K562 (cell line): ENCODE results near the gene UBE2K. TPM values are rescaled to one million over a fixed set of nuclear protein-coding genes. Genes with fewer than 3 reads are reported as not detected.
A peak's percentile ranks its signal among the peaks of the same experiment; 100 is the strongest.

Source experiments
- ATAC-seq: fragments of 200-7000 bp; cut with Tn5 transposase; 3 replicates; pipeline ENCODE4 v1.9.1; 2020; ENCODE audit warnings: moderate library complexity
- BruUV-seq: library from RNA; stranded (reverse); fragments of 400-500 nt; replicated peaks from 2 replicates; lab custom pipeline; 2021; lab: Mats Ljungman, UMichigan
- CTCF ChIA-PET: fragments of 300-600 bp; formaldehyde crosslinking; extraction: SDS; loops from one replicate; lab custom pipeline; 2021; ENCODE audit warnings: low intra/inter-chr PET ratio; lab: Yijun Ruan, JAX
- POLR2A ChIA-PET: fragments of 300-600, 350-650 bp; sonication (Branson Sonifier 250); formaldehyde crosslinking; extraction: SDS; loops from one replicate; lab custom pipeline; 2021; ENCODE audit warnings: antibody characterized with exemption, inconsistent platforms; lab: Yijun Ruan, JAX
- DNase-seq, 4 experiments: peaks; one replicate each; pipeline versions ENCODE4 v3.0.0 to v3.0.0-alpha.2; 2011 to 2018; ENCODE audit warnings: low spot score in 3 of 4, mixed read lengths in 3 of 4; ENCODE audit errors: extremely low read depth in 1 of 4
- FAIRE-seq: peaks from 2 replicates; lab custom pipeline; 2011; peaks lifted over from hg19 to GRCh38; lab: Jason Lieb, UNC
- H2AFZ ChIP-seq: 2 replicates; pipeline ENCODE4 v1.6.0; 2011; ENCODE audit warnings: low read depth, low read length, control low read depth, inconsistent platforms
- H3K27ac ChIP-seq: fragments of 200-600 bp; 3 replicates; pipeline ENCODE4 v1.8.0; 2011; ENCODE audit warnings: low read depth, mild to moderate bottlenecking, control low read depth, inconsistent platforms, low read length, moderate library complexity, mixed read lengths; ENCODE audit errors: extremely low read depth
- H3K27me3 ChIP-seq, 2 experiments: fragments of 300-600 bp in 1 of 2; 2 replicates in 1 of 2; 3 replicates in 1 of 2; pipeline versions ENCODE4 v1.6.0 to v1.8.0; 2011; ENCODE audit warnings: inconsistent platforms in 2 of 2, low read length in 2 of 2, mild to moderate bottlenecking in 1 of 2, mixed read lengths in 1 of 2, moderate library complexity in 1 of 2; ENCODE audit not compliant: control insufficient read depth in 2 of 2, insufficient read depth in 2 of 2
- H3K36me3 ChIP-seq: fragments of 300-600 bp; 3 replicates; pipeline ENCODE4 v1.8.0; 2011; ENCODE audit warnings: mild to moderate bottlenecking, low read length, inconsistent platforms; ENCODE audit not compliant: control insufficient read depth, insufficient read depth
- H3K4me1 ChIP-seq, 2 experiments: fragments of 200-600 bp in 1 of 2; replicated peaks in 1 of 2; 2 replicates in 1 of 2; 3 replicates in 1 of 2; pipeline versions ENCODE4 v1.5.1 to v1.8.0; 2011; ENCODE audit warnings: inconsistent platforms in 2 of 2, low read length in 2 of 2, mild to moderate bottlenecking in 1 of 2, mixed read lengths in 1 of 2, moderate library complexity in 1 of 2; ENCODE audit not compliant: control insufficient read depth in 2 of 2, insufficient read depth in 2 of 2
- H3K4me2 ChIP-seq: 2 replicates; pipeline ENCODE4 v1.6.1; 2011; ENCODE audit warnings: low read length, control low read depth, inconsistent platforms, mixed read lengths; ENCODE audit not compliant: insufficient read depth
- H3K4me3 ChIP-seq: fragments of 200-600 bp; sonication (generic), shearing (Covaris generic); 2 replicates; pipeline ENCODE4 v1.5.1; 2016; ENCODE audit warnings: control low read depth, inconsistent platforms
- H3K79me2 ChIP-seq: fragments of 200-600 bp; 3 replicates; pipeline ENCODE4 v1.8.0; 2011; ENCODE audit warnings: low read length, inconsistent platforms; ENCODE audit not compliant: control insufficient read depth, insufficient read depth
- H3K9ac ChIP-seq, 2 experiments: 2 replicates each; pipeline versions ENCODE4 v1.6.0 to v1.6.1; 2011; ENCODE audit warnings: low read depth in 2 of 2, low read length in 2 of 2, control low read depth in 1 of 2, inconsistent platforms in 1 of 2, mild to moderate bottlenecking in 1 of 2, mixed read lengths in 1 of 2; ENCODE audit not compliant: insufficient read depth in 1 of 2
- H3K9me1 ChIP-seq: one replicate; pipeline ENCODE4 v1.6.0; 2011; ENCODE audit warnings: inconsistent platforms, mild to moderate bottlenecking, low read length, moderate library complexity; ENCODE audit not compliant: control insufficient read depth, insufficient read depth
- H3K9me3 ChIP-seq: replicated peaks from 2 replicates; pipeline ENCODE4 v1.5.1; 2011; ENCODE audit warnings: low read depth, low read length, inconsistent platforms; ENCODE audit not compliant: control insufficient read depth, insufficient read depth
- H4K20me1 ChIP-seq: replicated peaks from 2 replicates; pipeline ENCODE4 v1.6.1; 2011; ENCODE audit warnings: low read length, inconsistent platforms, mixed read lengths; ENCODE audit not compliant: control insufficient read depth, insufficient read depth
- CTCF ChIP-seq, 3 experiments: IDR thresholded peaks in 2 of 3; conservative IDR thresholded peaks in 1 of 3; 2 replicates each; pipeline ENCODE4 v1.5.1; 2011 to 2012; ENCODE audit warnings: low read length in 3 of 3, mild to moderate bottlenecking in 3 of 3, control low read depth in 2 of 3, improper control_type of control experiment in 1 of 3, inconsistent platforms in 1 of 3, low read depth in 1 of 3, mixed read lengths in 1 of 3, moderate library complexity in 1 of 3; ENCODE audit not compliant: insufficient read depth in 2 of 3
- RAD21 ChIP-seq, 2 experiments: fragments of 250-450 bp in 1 of 2; fragments of 450-650 bp in 1 of 2; sonication (Bioruptor Pico) in 1 of 2; formaldehyde crosslinking in 1 of 2; IDR thresholded peaks in 1 of 2; conservative IDR thresholded peaks in 1 of 2; 2 replicates each; pipeline versions ENCODE4 v1.4.0 to v1.8.0; 2020 to 2022; ENCODE audit warnings: mild to moderate bottlenecking in 2 of 2, moderate library complexity in 1 of 2
- REST ChIP-seq, 2 experiments: fragments of 450-650 bp; formaldehyde crosslinking in 1 of 2; IDR thresholded peaks; 2 replicates each; pipeline versions ENCODE4 v1.4.0 to v1.6.1; 2014 to 2020; ENCODE audit warnings: mild to moderate bottlenecking in 2 of 2, borderline replicate concordance in 1 of 2, low read depth in 1 of 2
- SMARCB1 ChIP-seq: IDR thresholded peaks from 2 replicates; pipeline ENCODE4 v1.6.1; 2011; ENCODE audit warnings: improper control_type of control experiment, low read depth; ENCODE audit not compliant: insufficient read length
- ZNF778 ChIP-seq: fragments of 450-650 bp; formaldehyde crosslinking; IDR thresholded peaks from 2 replicates; pipeline ENCODE4 v1.4.0; 2020; ENCODE audit warnings: mild to moderate bottlenecking, moderate library complexity
- WGBS: fragments of 100-300 bp; shearing (Covaris generic); methylation state at CpG from one replicate; pipeline ENCODE4 v1.1.6; 2016; ENCODE audit warnings: low coverage, mixed read lengths; ENCODE audit not compliant: insufficient coverage; ENCODE audit errors: missing lambda C conversion rate; 5-methylcytosine and 5-hydroxymethylcytosine counted together
- in situ Hi-C: fragments of 300-500 bp; cut with MboI; formaldehyde crosslinking; loops from 4 replicates; pipeline ENCODE4 v1.15.0; 2018; ENCODE audit warnings: inconsistent platforms, mixed read lengths
- intact Hi-C: fragments of 100-400 bp; cut with micrococcal nuclease; formaldehyde crosslinking; loops from 2 replicates; pipeline ENCODE4 v1.14.2; 2022
- polyA plus RNA-seq, 8 experiments: library from polyadenylated mRNA; depleted of rRNA in 4 of 8; stranded (reverse) in 5 of 8; unstranded in 3 of 8; fragments of >200 nt; fragmentation: Nextera tagmentation in 2 of 8; fragmentation: Illumina TruSeq in 1 of 8; extraction: Ambion mirVana in 2 of 8; extraction: Trizol in 1 of 8; gene quantifications; 2 replicates each; pipeline versions ENCODE4 v1.2.1 to v1.2.3, GENCODE V29; 2011 to 2014; ENCODE audit warnings: inconsistent platforms in 1 of 8, missing spikeins in 1 of 8
- total RNA-seq, 7 experiments: library from RNA; depleted of rRNA in 6 of 7; stranded (reverse); fragments of >200 nt in 6 of 7; fragmentation: Illumina TruSeq in 2 of 7; extraction: Trizol in 2 of 7; gene quantifications; 2 replicates each; pipeline versions ENCODE4 v1.2.1 to v1.2.3, GENCODE V29; 2011 to 2021; ENCODE audit warnings: low replicate concordance in 1 of 7
- TF ChIP-seq, protein P1 (sequence below): fragments of 250-450 bp; sonication (Bioruptor Pico); IDR thresholded peaks from 2 replicates; pipeline ENCODE4 v1.4.0; 2020; ENCODE audit warnings: mild to moderate bottlenecking, moderate library complexity

UBE2K gene
- total and polyA plus RNA-seq, 9 of the 15 experiments (the other 6 are each of a cell fraction or from before 2014, with no cell fraction given), result 29.8 to 190 (median 62.6) TPM

GRCh38 chr4:39658756-39659155, 39.2 kb upstream of the UBE2K start:
- Histone ChIP-seq H4K20me1 (no peaks in the 10 kb centered on the region), H2AFZ (no peak overlapping the region), H3K4me2 (no peak overlapping the region), H3K4me3 (no peak overlapping the region), H3K79me2 (no peaks in the 10 kb centered on the region), H3K27me3 (no peaks in the 10 kb centered on the region), H3K36me3 (no peaks in the 10 kb centered on the region), H3K9ac (no peak overlapping the region), H3K4me1 (no peaks in the 10 kb centered on the region; a peak in 1 of 5 replicates), H3K27ac (no peak overlapping the region), H3K9me3 (no peaks in the 10 kb centered on the region), H3K9me1 (no peaks in the 10 kb centered on the region)
- CTCF ChIA-PET, result interaction anchor here (0.7 to 1.4 kb wide), 2 partner anchors 189 to 194 kb away, joined by 3 to 11 read pairs; no protein-coding TSS in a partner anchor
- WGBS, result 31% methylated on average over 3 of the region's 3 CpGs
- intact Hi-C loops, result loop anchor here (2.0 kb wide), 1 partner anchor 190 kb away; no protein-coding TSS in a partner anchor
- FAIRE-seq, result no peak
- TF ChIP-seq RAD21 (CRISPR knock-in tag; conservative IDR thresholded peaks at IDR 0.05 in 1 of 2, IDR thresholded peaks at IDR 0.05 in 1 of 2) (peak in 1 of 2 experiments; percentile 63; a peak in 3 of 4 replicates), REST (IDR thresholded peaks at IDR 0.05; ENCODE audit: borderline replicate concordance) (peak; percentile 59; the same call in 1 of the 2 replicates), REST (CRISPR knock-in tag; IDR thresholded peaks at IDR 0.05; ENCODE audit: low read depth) (no peak), SMARCB1 (no peak), ZNF778 (CRISPR knock-in tag) (no peak), CTCF (IDR thresholded peaks at IDR 0.05 in 2 of 3, conservative IDR thresholded peaks at IDR 0.05 in 1 of 3; ENCODE audit: insufficient read depth in 2 of 3, low read depth in 1 of 3, low read length in 3 of 3) (peak; percentile 7 to 56 (median 16); a peak in 2 of 6 replicates)
- TF ChIP-seq, protein P1, sequence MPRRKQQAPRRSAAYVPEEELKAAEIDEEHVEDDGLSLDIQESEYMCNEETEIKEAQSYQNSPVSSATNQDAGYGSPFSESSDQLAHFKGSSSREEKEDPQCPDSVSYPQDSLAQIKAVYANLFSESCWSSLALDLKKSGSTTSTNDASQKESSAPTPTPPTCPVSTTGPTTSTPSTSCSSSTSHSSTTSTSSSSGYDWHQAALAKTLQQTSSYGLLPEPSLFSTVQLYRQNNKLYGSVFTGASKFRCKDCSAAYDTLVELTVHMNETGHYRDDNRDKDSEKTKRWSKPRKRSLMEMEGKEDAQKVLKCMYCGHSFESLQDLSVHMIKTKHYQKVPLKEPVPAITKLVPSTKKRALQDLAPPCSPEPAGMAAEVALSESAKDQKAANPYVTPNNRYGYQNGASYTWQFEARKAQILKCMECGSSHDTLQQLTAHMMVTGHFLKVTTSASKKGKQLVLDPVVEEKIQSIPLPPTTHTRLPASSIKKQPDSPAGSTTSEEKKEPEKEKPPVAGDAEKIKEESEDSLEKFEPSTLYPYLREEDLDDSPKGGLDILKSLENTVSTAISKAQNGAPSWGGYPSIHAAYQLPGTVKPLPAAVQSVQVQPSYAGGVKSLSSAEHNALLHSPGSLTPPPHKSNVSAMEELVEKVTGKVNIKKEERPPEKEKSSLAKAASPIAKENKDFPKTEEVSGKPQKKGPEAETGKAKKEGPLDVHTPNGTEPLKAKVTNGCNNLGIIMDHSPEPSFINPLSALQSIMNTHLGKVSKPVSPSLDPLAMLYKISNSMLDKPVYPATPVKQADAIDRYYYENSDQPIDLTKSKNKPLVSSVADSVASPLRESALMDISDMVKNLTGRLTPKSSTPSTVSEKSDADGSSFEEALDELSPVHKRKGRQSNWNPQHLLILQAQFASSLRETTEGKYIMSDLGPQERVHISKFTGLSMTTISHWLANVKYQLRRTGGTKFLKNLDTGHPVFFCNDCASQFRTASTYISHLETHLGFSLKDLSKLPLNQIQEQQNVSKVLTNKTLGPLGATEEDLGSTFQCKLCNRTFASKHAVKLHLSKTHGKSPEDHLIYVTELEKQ (CRISPR knock-in tag), result no peak
- in situ Hi-C loops, result no loop called here
- POLR2A ChIA-PET, result interaction anchor here (0.7 to 1.3 kb wide), 2 partner anchors 15 to 49 kb away, joined by 3 read pairs; no protein-coding TSS in a partner anchor
- ATAC-seq, result no peak
- BruUV-seq, result no TSS peak
- DNase-seq, result no peak
